C4-2B (cell line): ENCODE results near the gene DDIT3.

Source experiments
- H3K27ac ChIP-seq: fragments of 450-650 bp; 2 replicates; pipeline ENCODE4 v1.5.1; 2017
- CTCF ChIP-seq: fragments of 450-650 bp; conservative IDR thresholded peaks from 2 replicates; pipeline ENCODE4 v1.5.1; 2017; ENCODE audit warnings: mild to moderate bottlenecking
- ZFX ChIP-seq: fragments of 450-650 bp; IDR thresholded peaks from 2 replicates; pipeline ENCODE4 v1.6.1; 2017

DDIT3 gene

GRCh38 chr12:57528831-57529555 is 8.7 kb upstream of the DDIT3 start:
- no peak for TF ChIP-seq CTCF
- TF ChIP-seq ZFX: no peak
- H3K27ac ChIP-seq: no peak overlapping the region

- TF ChIP-seq CTCF: no peak
- no peak for TF ChIP-seq ZFX
- H3K27ac ChIP-seq: no peak overlapping the region
These were observed 7.9 kb upstream of the DDIT3 start for GRCh38 chr12:57528176-57528575.

- TF ChIP-seq ZFX (no peak), CTCF (no peak)
- H3K27ac ChIP-seq: no peak overlapping the region
These were observed 6.9 kb upstream of the DDIT3 start for GRCh38 chr12:57527184-57527583.

GRCh38 chr12:57526477-57527126 is 6.3 kb upstream of the DDIT3 start:
- TF ChIP-seq ZFX (no peak), CTCF (no peak)

GRCh38 chr12:57525615-57526383 is 5.5 kb upstream of the DDIT3 start:
- H3K27ac ChIP-seq: no peak overlapping the region
- TF ChIP-seq ZFX (no peak), CTCF (no peak)

More at GRCh38 chr12:57526477-57527126, 6.3 kb upstream of the DDIT3 start:
- no peak overlapping the region for H3K27ac ChIP-seq

- TF ChIP-seq ZFX (no peak), CTCF (no peak)
- H3K27ac ChIP-seq: peak overlapping the region; percentile 88; the same call in 1 of the 2 replicates
These were observed 4.7 kb upstream of the DDIT3 start for GRCh38 chr12:57524814-57525614.
